GM11168 (cell line): Measurements from ENCODE around the gene SOST.

Experiments used
- in situ Hi-C: fragments of 300-500 bp; cut with MboI; formaldehyde crosslinking; loops from one replicate; pipeline ENCODE4 v1.12.0; 2022; ENCODE audit warnings: low sequenced_read_pairs; ENCODE audit not compliant: unreplicated experiment

The SOST gene

GRCh38 chr17:43714465-43715149, 44.0 kb downstream of the SOST start:
- in situ Hi-C loops: no loop called here

GRCh38 chr17:43713494-43714162, 45.0 kb downstream of the SOST start:
- in situ Hi-C loops: no loop called here

GRCh38 chr17:43712397-43712796, 46.2 kb downstream of the SOST start:
- in situ Hi-C loops: no loop called here

- in situ Hi-C loops: no loop called here
Observed at GRCh38 chr17:43710101-43710500, 48.5 kb downstream of the SOST start.

GRCh38 chr17:43709210-43709609, 49.4 kb downstream of the SOST start:
- in situ Hi-C loops: loop anchor here (5.0 kb wide), 1 partner anchor 33 kb away; no protein-coding TSS in a partner anchor

- in situ Hi-C loops: loop anchor here (5.0 kb wide), 1 partner anchor 35 kb away; no protein-coding TSS in a partner anchor
Observed at GRCh38 chr17:43707184-43707583, 51.4 kb downstream of the SOST start.

- in situ Hi-C loops: loop anchor here (5.0 kb wide), 1 partner anchor 36 kb away; no protein-coding TSS in a partner anchor
Observed at GRCh38 chr17:43706235-43706634, 52.4 kb downstream of the SOST start.
